Epithelial cell of proximal tubule (primary cell): ENCODE measurements around the gene HSPG2. TPM values are rescaled to one million over a fixed set of nuclear protein-coding genes. Genes with fewer than 3 reads are reported as not detected.

Experiments
- DNase-seq: peaks from one replicate; pipeline ENCODE4 v3.0.0-alpha.2; 2011; ENCODE audit warnings: low read depth
- H3K4me3 ChIP-seq: 2 replicates; pipeline ENCODE4 v1.5.1; 2011; ENCODE audit warnings: low read depth, mild to moderate bottlenecking, low read length
- CTCF ChIP-seq: conservative IDR thresholded peaks from 2 replicates; pipeline ENCODE4 v1.5.1; 2012; ENCODE audit warnings: low read depth, mild to moderate bottlenecking, low read length
- total RNA-seq: library from RNA; depleted of rRNA; stranded (reverse); fragments of >200 nt; gene quantifications from 2 replicates; pipeline ENCODE4 v1.2.3, GENCODE V29; 2015

The HSPG2 gene
- total RNA-seq, 1 donor from 2014 or later, result 156 TPM

GRCh38 chr1:21966247-21967000 lies 29.3 kb upstream of the HSPG2 start:
- TF ChIP-seq CTCF, result no peak
- DNase-seq, result peak; percentile 27

DNA sequence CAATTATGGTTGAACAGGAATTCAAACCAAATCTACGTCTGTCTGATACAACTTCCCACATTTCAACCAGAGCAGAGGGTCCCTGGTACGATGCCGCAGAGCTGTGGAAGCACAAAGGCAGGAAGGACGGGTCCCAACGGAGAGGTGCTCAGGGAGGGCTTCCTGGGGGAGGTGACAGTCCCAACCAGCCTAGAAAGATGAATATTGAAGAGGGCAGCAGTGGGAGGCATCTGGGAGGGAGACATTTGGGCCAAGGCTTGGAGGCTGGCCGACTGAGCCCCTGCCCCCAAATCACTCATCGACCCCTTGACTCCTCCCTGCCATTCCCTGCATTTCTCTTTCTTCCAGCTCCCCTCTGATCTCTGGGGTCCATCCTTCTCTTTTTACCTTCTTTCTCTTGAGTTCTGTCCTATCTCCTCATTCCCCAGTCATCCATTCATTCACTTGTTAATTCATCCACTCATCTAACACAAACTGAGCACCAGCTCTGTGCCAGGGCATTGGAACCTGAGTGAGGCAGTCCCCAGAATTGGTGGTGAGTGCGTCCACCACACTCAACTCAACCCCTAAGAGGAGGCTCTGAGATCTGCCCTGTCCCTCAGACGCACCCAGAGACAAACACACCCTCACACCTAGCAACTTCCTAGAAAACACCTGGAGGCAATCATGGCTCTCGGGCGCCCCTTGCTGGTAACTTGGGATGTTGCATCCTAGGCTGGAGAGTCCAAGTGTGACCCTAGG lies 26.5 kb upstream of the HSPG2 start:
- peak; percentile 91 for TF ChIP-seq CTCF
- DNase-seq, result no peak
- H3K4me3 ChIP-seq, result no peak overlapping the region

More at GRCh38 chr1:21966247-21967000, 29.3 kb upstream of the HSPG2 start:
- H3K4me3 ChIP-seq, result no peak overlapping the region

DNA sequence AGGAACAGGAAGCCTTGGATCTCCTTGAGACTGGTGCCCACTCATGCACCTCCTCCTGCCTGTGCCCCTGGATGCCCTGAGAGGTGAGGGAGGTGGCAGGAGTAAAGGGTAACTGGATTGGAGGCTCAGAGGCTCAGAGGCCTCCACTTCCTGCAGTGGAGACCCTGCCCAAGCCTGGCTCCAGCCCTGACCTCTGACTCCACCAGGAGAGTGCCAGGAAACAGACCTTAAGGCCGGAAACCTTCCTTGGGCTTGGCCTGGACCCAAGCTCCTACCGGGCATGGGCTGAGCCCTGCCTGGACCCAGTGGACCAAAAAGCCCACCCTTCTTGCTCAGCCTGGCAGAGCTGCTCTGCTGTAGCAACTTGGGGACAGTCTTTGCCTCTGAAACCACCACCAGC lies 24.7 kb upstream of the HSPG2 start:
- TF ChIP-seq CTCF, result no peak
- no peak overlapping the region for H3K4me3 ChIP-seq
- no peak for DNase-seq

DNA sequence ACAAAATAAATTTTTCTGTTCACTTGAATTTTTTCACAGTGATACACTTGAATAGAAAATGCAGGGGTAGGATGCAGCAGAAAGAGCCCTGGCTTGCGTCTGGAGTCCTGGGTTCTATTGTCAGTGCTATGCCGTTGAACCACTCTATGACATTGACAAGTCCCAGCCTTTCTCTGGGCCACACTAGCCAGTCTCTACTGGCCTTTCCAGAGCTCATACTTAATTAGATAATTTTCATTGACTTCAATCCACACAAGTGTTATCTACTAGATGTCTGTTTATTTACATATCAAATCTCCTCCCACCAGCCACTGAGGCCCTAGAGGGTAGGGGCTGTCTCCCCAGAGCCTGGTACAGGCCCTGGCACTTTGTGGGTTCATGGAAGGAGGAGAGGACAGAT lies 24.2 kb upstream of the HSPG2 start:
- DNase-seq, result no peak
- no peak overlapping the region for H3K4me3 ChIP-seq
- no peak for TF ChIP-seq CTCF

- no peak overlapping the region for H3K4me3 ChIP-seq
- TF ChIP-seq CTCF, result peak; percentile 17
- no peak for DNase-seq
Observed at GRCh38 chr1:21956720-21957552, 19.8 kb upstream of the HSPG2 start.

DNA sequence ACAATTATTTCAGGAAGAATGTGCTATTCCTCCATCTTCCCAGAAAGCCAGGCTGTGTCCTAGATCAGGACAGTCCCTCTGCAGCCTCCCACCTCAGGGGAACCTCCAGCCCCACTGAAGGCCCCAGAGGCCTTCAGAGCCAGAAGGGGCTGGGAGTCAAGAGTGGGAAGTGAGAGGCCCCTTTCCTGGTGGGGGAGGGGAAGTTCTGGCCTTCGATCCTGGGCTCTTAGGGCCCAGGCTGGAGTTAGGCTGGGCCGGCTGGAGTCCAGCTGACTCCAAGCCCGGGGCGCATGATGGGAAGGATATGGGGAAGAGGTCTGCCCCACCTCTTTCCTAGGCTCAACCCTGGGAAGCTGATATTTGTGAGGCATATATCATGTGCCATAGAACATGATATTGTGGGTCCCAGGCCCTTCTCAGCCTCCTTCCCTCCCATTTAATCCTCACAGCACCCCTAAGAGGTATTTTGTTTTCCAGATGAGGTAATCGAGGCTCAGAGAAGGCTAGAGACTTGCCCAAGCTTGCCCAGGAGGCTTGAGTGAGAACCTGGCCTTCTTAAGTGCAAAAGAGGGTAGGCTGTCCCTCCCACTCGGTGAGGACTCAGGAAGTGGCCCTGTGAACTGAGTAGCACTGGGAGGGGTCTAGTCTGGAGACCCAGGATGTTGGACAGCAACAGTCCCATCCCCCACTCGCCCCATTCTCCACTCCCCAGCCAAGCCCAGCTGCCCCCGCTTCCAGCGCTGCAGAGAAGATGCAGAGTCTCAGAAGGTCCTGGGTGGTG lies 18.6 kb upstream of the HSPG2 start:
- TF ChIP-seq CTCF, result no peak
- H3K4me3 ChIP-seq, result no peak overlapping the region
- DNase-seq, result no peak
